ACC112 (cell line): Measurements from ENCODE around the gene LIPT2.
"Not testable (repeated sequence)": the region's sequence is repeated elsewhere in the genome, so short reads cannot be mapped to it uniquely, and the experiment has no call there.

ENCODE experiments used
- H2AFZ ChIP-seq: fragments of 200-600 bp; sonication (generic); one replicate; pipeline ENCODE4 v1.6.0; 2017; ENCODE audit warnings: antibody characterized with exemption, low read length; ENCODE audit not compliant: unreplicated experiment
- H3K27ac ChIP-seq: fragments of 200-600 bp; sonication (generic); 2 replicates; pipeline ENCODE4 v1.5.1; 2014; ENCODE audit warnings: low read depth, mild to moderate bottlenecking, antibody characterized with exemption, low read length, moderate library complexity
- H3K27me3 ChIP-seq: fragments of 200-600 bp; sonication (generic); 2 replicates; pipeline ENCODE4 v1.6.1; 2014; ENCODE audit warnings: mild to moderate bottlenecking, antibody characterized with exemption, low read length, moderate library complexity, mixed read lengths; ENCODE audit not compliant: insufficient read depth
- H3K36me3 ChIP-seq: fragments of 200-600 bp; sonication (generic); 2 replicates; pipeline ENCODE4 v1.6.1; 2016; ENCODE audit warnings: mild to moderate bottlenecking, antibody characterized with exemption, low read length, moderate library complexity, mixed read lengths; ENCODE audit not compliant: insufficient read depth
- H3K4me1 ChIP-seq: fragments of 200-600 bp; sonication (generic); one replicate; pipeline ENCODE4 v1.6.1; 2016; ENCODE audit warnings: low read length, mixed read lengths; ENCODE audit not compliant: insufficient read depth, unreplicated experiment, control insufficient read depth
- H3K4me3 ChIP-seq: fragments of 200-600 bp; sonication (generic); 2 replicates; pipeline ENCODE4 v1.5.1; 2014; ENCODE audit warnings: mild to moderate bottlenecking, low read depth, low read length
- H3K79me2 ChIP-seq: fragments of 200-600 bp; sonication (generic); one replicate; pipeline ENCODE4 v1.6.0; 2016; ENCODE audit warnings: low read length; ENCODE audit not compliant: control insufficient read depth, unreplicated experiment, insufficient read depth

Gene LIPT2

DNA sequence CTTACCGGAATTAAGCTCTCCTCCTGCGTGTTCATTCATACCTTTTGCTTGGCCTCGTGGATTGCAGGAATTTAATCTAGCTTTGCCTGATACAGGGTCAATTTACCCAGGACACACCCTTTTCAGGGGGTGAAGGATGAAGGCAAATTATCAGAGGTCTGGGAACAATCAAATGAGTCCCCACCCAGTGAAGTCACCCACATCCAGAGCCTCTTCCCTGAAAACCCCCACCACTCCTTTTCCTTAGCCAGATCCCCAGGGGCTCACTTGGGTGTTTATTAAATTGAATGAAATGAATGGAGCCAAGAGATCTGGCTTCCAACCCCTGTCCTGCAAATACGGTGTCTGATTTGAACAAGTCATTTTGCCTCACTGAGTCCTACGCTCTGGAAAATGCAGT lies 31.0 kb upstream of the LIPT2 start:
- H3K4me3 ChIP-seq, result no peak overlapping the region
- H3K36me3 ChIP-seq, result no peaks in the 10 kb centered on the region
- no peaks in the 10 kb centered on the region for H3K4me1 ChIP-seq
- H2AFZ ChIP-seq, result no peak overlapping the region
- peaks cover 40% of the 10 kb centered on the region for H3K27me3 ChIP-seq
- no peaks in the 10 kb centered on the region for H3K79me2 ChIP-seq
- no peak overlapping the region for H3K27ac ChIP-seq

DNA sequence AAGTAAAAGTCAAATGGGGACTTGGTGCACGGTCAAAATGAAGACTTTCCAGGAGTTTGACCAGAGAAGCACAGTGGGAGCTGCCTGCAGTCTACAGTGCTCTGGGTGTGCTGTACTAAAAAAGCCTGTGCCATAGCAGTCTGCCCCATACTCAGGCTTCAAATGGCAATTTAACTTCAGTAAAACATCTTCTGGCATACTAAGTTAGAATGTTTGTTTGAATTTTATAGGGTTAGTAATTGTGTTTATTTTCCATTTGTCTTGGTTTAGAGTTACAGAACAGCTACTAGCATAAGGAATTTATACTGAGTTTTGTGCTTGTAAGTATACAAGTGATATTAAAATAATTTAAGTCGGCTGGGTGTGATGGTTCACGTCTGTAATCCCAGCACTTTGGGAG lies 29.3 kb upstream of the LIPT2 start:
- no peak overlapping the region for H2AFZ ChIP-seq
- no peak overlapping the region for H3K27ac ChIP-seq
- H3K4me1 ChIP-seq, result no peaks in the 10 kb centered on the region

DNA sequence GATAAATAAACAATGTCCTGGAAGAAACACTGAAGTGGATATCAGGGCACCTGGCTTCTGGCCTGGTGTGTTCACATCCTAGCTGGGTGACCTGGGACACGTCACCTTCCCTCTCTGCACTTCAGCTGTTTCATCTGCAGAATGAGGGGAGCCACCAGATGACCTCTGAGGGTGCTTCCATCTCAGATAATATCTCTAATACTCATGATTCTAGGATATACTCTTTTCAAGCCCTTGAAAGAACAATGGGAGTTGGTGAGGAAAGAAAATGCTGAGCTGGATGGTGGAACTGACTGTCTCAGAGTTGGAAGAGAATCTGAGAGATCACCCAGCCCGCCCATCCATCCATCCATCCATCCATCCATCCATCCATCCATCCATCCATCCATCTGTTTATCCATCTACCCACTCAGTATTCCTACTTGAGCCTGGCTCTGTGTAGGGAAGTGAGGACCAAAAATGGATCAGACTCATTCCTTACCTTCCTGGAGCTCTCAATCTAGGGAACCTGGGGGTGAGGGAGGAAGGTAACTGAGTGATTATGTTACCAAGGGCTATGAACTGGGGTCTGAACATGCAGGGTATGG lies 28.2 kb upstream of the LIPT2 start:
- Histone ChIP-seq H3K27me3 (peaks cover 41% of the 10 kb centered on the region), H2AFZ (no peak overlapping the region), H3K27ac (no peak overlapping the region), H3K36me3 (no peaks in the 10 kb centered on the region), H3K4me3 (no peak overlapping the region), H3K4me1 (no peaks in the 10 kb centered on the region), H3K79me2 (no peaks in the 10 kb centered on the region)

More for the DNA sequence above, 29.3 kb upstream of the LIPT2 start:
- no peaks in the 10 kb centered on the region for H3K36me3 ChIP-seq
- no peak overlapping the region for H3K4me3 ChIP-seq
- no peaks in the 10 kb centered on the region for H3K79me2 ChIP-seq
- peaks cover 38% of the 10 kb centered on the region for H3K27me3 ChIP-seq

DNA sequence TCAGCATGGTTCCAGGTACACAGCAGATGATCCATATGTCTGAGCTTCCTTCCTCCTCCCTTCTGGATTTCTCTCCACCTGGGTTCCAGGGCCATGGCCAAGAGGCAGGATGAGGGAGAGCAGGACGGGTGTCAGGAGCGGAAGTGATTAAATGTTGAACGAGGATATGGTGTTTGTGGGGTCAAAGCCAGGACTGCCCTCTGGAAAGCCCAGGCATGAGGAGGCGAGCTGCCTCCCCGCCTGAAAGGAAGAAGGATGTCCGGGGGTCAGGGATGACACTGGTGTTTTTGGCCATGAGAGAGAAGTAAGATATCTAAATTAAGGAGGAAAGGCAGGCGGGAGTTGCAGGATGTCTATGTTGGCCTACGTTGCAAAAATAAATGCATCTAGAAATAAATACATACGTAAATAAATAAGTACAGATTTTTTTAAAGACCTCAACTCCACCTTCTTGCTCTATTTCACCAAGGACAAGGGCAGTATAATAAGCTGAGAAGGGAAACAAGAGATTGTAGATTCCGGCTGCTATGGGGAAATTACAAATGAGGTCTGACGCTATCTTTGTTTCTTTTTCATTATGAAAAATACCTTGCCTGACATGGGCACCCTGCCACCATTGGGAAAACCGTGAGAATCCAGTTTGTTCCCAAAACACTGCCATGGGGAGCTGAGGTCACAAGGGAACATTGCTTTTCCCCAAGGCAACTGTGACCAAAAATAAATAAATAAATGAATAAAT lies 27.6 kb upstream of the LIPT2 start:
- H3K4me1 ChIP-seq, result no peaks in the 10 kb centered on the region
- no peaks in the 10 kb centered on the region for H3K36me3 ChIP-seq
- no peaks in the 10 kb centered on the region for H3K79me2 ChIP-seq
- peaks cover 48% of the 10 kb centered on the region for H3K27me3 ChIP-seq
- H3K27ac ChIP-seq, result no peak overlapping the region
- H3K4me3 ChIP-seq, result no peak overlapping the region
- H2AFZ ChIP-seq, result no peak overlapping the region

DNA sequence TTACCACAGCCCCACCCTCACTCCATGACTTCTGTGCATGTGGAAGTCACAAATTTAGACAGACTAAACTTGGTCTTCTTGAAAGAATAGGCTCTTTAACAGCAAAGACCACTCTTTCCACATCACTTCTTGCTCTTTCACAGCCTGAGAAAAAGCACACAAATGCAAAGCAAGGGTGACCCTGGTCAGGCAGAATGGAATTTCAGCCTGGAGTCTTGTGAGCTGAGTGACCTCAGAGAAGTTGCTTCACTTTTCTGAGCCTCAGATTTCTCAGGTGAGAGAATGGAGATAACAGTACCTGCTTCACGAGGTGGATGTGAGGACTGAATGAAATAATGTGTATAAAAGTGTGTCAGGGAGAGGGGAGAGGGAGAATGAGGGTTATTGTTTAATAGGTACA lies 26.8 kb upstream of the LIPT2 start:
- Histone ChIP-seq H2AFZ (no peak overlapping the region), H3K4me1 (no peaks in the 10 kb centered on the region), H3K27ac (no peak overlapping the region), H3K36me3 (no peaks in the 10 kb centered on the region), H3K27me3 (peaks cover 56% of the 10 kb centered on the region), H3K79me2 (no peaks in the 10 kb centered on the region), H3K4me3 (no peak overlapping the region)

DNA sequence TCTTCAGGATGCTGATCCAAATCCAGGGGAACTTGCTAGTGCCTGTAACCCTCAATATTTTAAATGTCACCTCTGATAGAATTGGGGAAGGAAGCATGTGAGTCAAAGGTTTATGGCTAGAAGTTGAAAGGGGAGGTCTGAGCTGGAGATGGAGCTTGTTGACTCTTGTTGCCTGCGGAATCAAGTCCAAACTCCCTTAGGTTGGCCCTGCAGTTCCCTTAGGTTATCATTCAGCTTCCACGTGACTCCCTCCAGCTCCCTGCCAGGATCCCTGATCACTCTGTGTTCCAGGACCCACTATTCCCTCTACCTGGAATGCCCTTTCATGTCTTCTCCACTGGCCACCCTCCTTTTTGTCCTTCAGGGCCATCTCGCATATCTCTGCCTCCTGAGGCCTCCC lies 26.2 kb upstream of the LIPT2 start:
- Histone ChIP-seq H3K36me3 (no peaks in the 10 kb centered on the region), H3K27ac (no peak overlapping the region), H3K4me1 (no peaks in the 10 kb centered on the region), H3K4me3 (no peak overlapping the region), H2AFZ (no peak overlapping the region), H3K79me2 (no peaks in the 10 kb centered on the region), H3K27me3 (peaks cover 59% of the 10 kb centered on the region)

DNA sequence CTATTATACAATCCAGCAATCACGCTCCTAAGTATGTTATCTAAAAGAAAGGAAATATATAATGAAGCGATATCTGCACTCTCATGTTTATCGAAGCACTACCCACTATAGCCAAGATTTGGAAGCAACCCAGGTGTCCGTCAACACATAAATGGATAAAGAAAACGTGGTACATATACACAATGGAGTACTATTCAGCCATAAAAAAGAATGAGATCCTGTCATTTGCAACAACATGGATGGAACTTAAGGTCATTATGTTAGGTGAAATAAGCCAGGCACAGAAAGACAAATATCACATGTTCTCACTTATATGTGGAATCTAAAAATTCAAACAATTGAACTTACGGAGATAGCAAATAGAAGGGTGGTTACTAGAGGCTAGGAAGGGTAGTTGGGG lies 24.1 kb upstream of the LIPT2 start:
- not testable (repeated sequence) for H3K79me2 ChIP-seq, H3K4me1 ChIP-seq, H3K4me3 ChIP-seq, H3K27ac ChIP-seq, H2AFZ ChIP-seq, H3K36me3 ChIP-seq
- H3K27me3 ChIP-seq, result peaks cover 56% of the 10 kb centered on the region

DNA sequence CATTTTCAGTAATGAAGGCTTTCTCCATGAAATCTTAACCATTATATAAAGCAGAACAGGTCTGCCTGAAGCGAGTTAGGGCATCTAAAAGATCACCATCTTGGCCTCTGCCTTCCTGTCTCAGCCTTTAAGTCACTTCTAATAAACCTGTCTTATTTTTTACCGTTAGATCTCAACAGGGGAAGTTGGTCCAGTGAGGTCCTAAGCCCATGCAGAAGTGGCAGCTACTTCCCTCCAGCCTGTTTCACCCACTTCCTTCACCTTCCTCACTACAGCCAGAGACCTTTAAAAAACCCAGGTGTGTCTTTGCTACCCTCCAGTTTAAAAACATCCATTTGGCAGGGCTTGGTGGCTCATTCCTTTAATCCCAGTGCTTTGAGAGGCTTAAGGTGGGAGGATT lies 14.1 kb upstream of the LIPT2 start:
- no peak overlapping the region for H3K27ac ChIP-seq
- no peak overlapping the region for H2AFZ ChIP-seq
- peaks cover 40% of the 10 kb centered on the region for H3K27me3 ChIP-seq
- no peak overlapping the region for H3K4me3 ChIP-seq
- no peaks in the 10 kb centered on the region for H3K79me2 ChIP-seq
- peaks cover 5% of the 10 kb centered on the region for H3K4me1 ChIP-seq
- no peaks in the 10 kb centered on the region for H3K36me3 ChIP-seq

DNA sequence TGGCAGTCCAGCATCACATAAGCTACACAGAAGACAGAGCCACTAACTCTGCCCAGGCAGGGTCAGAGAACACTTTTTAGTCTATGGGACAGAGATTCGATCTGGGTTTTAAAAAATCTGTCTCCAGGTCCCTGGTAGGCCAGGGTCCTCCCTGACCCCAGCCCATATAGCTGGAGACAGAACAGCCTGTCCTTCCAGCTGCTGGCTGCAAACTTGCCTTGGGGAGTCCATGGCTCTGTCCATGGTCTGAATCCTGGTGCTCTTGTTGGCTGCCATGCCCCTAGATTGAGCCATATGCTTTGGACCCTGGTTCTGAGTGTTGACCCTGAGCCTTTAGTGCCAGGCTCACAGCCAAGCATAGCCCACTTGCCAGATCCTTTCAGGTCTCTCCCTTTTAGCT lies 13.3 kb upstream of the LIPT2 start:
- H3K36me3 ChIP-seq, result no peaks in the 10 kb centered on the region
- no peak overlapping the region for H3K4me3 ChIP-seq
- no peak overlapping the region for H2AFZ ChIP-seq
- H3K4me1 ChIP-seq, result peaks cover 5% of the 10 kb centered on the region
- no peak overlapping the region for H3K27ac ChIP-seq
- H3K79me2 ChIP-seq, result no peaks in the 10 kb centered on the region
- H3K27me3 ChIP-seq, result peaks cover 32% of the 10 kb centered on the region

DNA sequence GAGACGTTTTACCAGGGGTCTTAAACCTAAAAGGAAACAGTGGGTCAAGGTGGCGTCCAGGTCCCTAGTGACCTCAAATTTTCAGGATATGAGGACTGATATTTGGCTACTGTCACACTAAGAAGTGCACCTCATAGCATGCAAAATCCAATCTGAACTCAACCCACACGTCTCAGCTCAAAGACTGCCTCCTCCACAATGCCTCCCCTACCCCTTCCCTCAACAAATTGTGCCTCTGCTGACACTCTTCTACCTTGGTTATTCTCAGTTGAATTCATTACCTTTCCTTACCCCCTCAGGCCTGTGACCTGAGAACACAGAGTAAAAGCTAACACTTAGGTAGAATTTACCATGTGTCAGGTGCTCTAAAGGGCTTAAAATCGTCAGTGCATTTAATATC lies 12.4 kb upstream of the LIPT2 start:
- Histone ChIP-seq H2AFZ (no peak overlapping the region), H3K79me2 (no peaks in the 10 kb centered on the region), H3K4me3 (no peak overlapping the region), H3K27me3 (peaks cover 23% of the 10 kb centered on the region), H3K4me1 (peaks cover 5% of the 10 kb centered on the region), H3K27ac (no peak overlapping the region), H3K36me3 (no peaks in the 10 kb centered on the region)

DNA sequence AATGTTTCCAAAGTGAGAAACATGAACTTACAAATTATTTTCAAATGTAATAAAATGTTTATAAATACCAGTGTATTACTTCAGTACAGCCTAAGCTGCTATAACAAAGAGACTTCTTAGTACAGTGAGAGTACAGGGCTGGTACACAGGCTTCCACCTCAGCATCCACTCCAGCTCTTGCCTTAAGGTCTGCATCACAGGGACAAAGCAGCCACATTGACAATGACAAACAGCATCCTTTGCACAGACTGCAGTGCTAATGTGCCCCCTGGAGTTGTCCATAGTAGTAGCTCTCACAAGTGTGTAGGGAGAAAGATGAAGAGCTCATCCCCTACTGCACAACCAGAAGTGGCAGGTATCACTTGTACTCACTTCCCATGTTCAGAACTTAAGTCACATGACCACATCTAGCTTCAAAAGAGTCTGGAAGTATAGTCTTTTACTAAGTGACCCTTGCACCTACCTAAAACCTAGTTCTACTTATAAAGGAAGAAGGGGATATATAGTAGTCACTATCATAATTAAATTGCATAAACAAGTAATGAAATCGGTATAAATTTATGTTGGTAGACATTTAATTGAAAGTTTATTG lies 10.7 kb upstream of the LIPT2 start:
- no peak overlapping the region for H3K4me3 ChIP-seq
- H3K4me1 ChIP-seq, result peaks cover 5% of the 10 kb centered on the region
- no peaks in the 10 kb centered on the region for H3K36me3 ChIP-seq
- peak overlapping the region; percentile 47; the same call in 1 of the 2 replicates for H3K27ac ChIP-seq
- peaks cover 13% of the 10 kb centered on the region for H3K27me3 ChIP-seq
- H3K79me2 ChIP-seq, result no peaks in the 10 kb centered on the region
- H2AFZ ChIP-seq, result no peak overlapping the region
